OCI-LY7 (cell line): ENCODE data around the gene DTNB. TPM values are rescaled to one million over a fixed set of nuclear protein-coding genes. Genes with fewer than 3 reads are reported as not detected.

Source experiments
- BruUV-seq: library from RNA; stranded (reverse); fragments of 400-500 nt; replicated peaks from 2 replicates; lab custom pipeline; 2021; lab: Mats Ljungman, UMichigan
- CTCF ChIA-PET: fragments of 300-600 bp; sonication (Branson Sonifier 250); formaldehyde crosslinking; loops from one replicate; lab custom pipeline; 2022; ENCODE audit warnings: antibody characterized with exemption; ENCODE audit not compliant: unreplicated experiment; lab: Charles Lee
- POLR2A ChIA-PET: fragments of 300-600 bp; sonication (Branson Sonifier 250); formaldehyde crosslinking; loops from one replicate; lab custom pipeline; 2022; ENCODE audit warnings: antibody characterized with exemption; lab: Charles Lee
- DNase-seq: peaks from one replicate; pipeline ENCODE4 v3.0.0-alpha.2; 2015; ENCODE audit warnings: low spot score
- H2AFZ ChIP-seq: fragments of 200-600 bp; sonication (generic), shearing (Covaris generic); 2 replicates; pipeline ENCODE4 v1.6.1; 2014; ENCODE audit warnings: mild to moderate bottlenecking, antibody characterized with exemption, low read length, moderate library complexity
- H3K27ac ChIP-seq: fragments of 200-600 bp; sonication (generic); 2 replicates; pipeline ENCODE4 v1.5.1; 2014; ENCODE audit warnings: mixed run types, low read depth, mild to moderate bottlenecking, moderate library complexity, low read length, inconsistent platforms; ENCODE audit not compliant: poor library complexity, severe bottlenecking
- H3K36me3 ChIP-seq: fragments of 200-600 bp; sonication (generic); 2 replicates; pipeline ENCODE4 v1.6.1; 2014; ENCODE audit warnings: mild to moderate bottlenecking, antibody characterized with exemption, low read length, moderate library complexity, mixed read lengths; ENCODE audit not compliant: insufficient read depth
- H3K4me1 ChIP-seq: fragments of 200-600 bp; sonication (generic); 2 replicates; pipeline ENCODE4 v1.5.1; 2014; ENCODE audit warnings: mild to moderate bottlenecking, low read length; ENCODE audit not compliant: insufficient read depth, poor library complexity, severe bottlenecking
- H3K4me2 ChIP-seq: fragments of 200-600 bp; sonication (generic); 2 replicates; pipeline ENCODE4 v1.6.1; 2014; ENCODE audit warnings: mild to moderate bottlenecking, low read length
- H3K4me3 ChIP-seq: fragments of 200-600 bp; sonication (generic); 2 replicates; pipeline ENCODE4 v1.5.1; 2014; ENCODE audit warnings: mild to moderate bottlenecking, low read depth, low read length; ENCODE audit not compliant: poor library complexity, severe bottlenecking
- H3K79me2 ChIP-seq: fragments of 200-600 bp; sonication (generic); 2 replicates; pipeline ENCODE4 v1.6.1; 2016; ENCODE audit warnings: low read depth, mild to moderate bottlenecking, low read length, moderate library complexity, mixed read lengths; ENCODE audit not compliant: insufficient read depth
- H3K9me2 ChIP-seq: fragments of 200-600 bp; sonication (generic); 2 replicates; pipeline ENCODE4 v1.6.1; 2016; ENCODE audit warnings: mild to moderate bottlenecking, low read length, mixed read lengths; ENCODE audit not compliant: insufficient read depth
- H3K9me3 ChIP-seq: fragments of 200-600 bp; sonication (generic); 2 replicates; pipeline ENCODE4 v1.6.1; 2014; ENCODE audit warnings: mild to moderate bottlenecking, mixed run types, low read length, mixed read lengths
- H4K20me1 ChIP-seq: fragments of 200-600 bp; sonication (generic); 2 replicates; pipeline ENCODE4 v1.6.1; 2014; ENCODE audit warnings: mild to moderate bottlenecking, antibody characterized with exemption, low read length, moderate library complexity, mixed read lengths; ENCODE audit not compliant: insufficient read depth
- CTCF ChIP-seq: fragments of 200-600 bp; sonication (generic); conservative IDR thresholded peaks from 2 replicates; pipeline ENCODE4 v1.5.1; 2014; ENCODE audit warnings: mild to moderate bottlenecking, antibody characterized with exemption, low read length, moderate library complexity, mixed read lengths
- EZH2phosphoT487 ChIP-seq: fragments of 200-600 bp; sonication (generic); IDR thresholded peaks from 2 replicates; pipeline ENCODE4 v1.6.1; 2018; ENCODE audit warnings: low read depth, borderline replicate concordance, mild to moderate bottlenecking, mixed run types, antibody characterized with exemption, low read length, moderate library complexity, mixed read lengths
- intact Hi-C: fragments of 100-400 bp; cut with micrococcal nuclease; formaldehyde crosslinking; loops from one replicate; pipeline ENCODE4 v1.10.0; 2022; ENCODE audit not compliant: unreplicated experiment
- total RNA-seq, 2 experiments: library from RNA; depleted of rRNA in 1 of 2; stranded (reverse); fragments of >200 nt in 1 of 2; shearing (Covaris generic) in 1 of 2; gene quantifications; 2 replicates each; pipeline ENCODE4 v1.2.3, GENCODE V29; 2014 to 2022

Gene DTNB
- total RNA-seq, 2 experiments from 2014 or later: 16.1 to 28.3 TPM

GRCh38 chr2:25523060-25523459, 150.3 kb downstream of the DTNB start:
- Histone ChIP-seq H3K4me2 (no peak overlapping the region), H2AFZ (no peak overlapping the region; the same call in 1 of the 2 replicates), H3K36me3 (no peaks in the 10 kb centered on the region), H3K9me2 (no peaks in the 10 kb centered on the region), H3K4me1 (peaks cover 26% of the 10 kb centered on the region), H3K4me3 (no peak overlapping the region), H3K79me2 (no peaks in the 10 kb centered on the region), H4K20me1 (no peaks in the 10 kb centered on the region), H3K27ac (no peak overlapping the region), H3K9me3 (no peaks in the 10 kb centered on the region)
- CTCF ChIA-PET: interaction anchor here (1.2 kb wide), 1 partner anchor 44 kb away, joined by 3 read pairs; no protein-coding TSS in a partner anchor
- no TSS peak for BruUV-seq
- no peak for DNase-seq
- POLR2A ChIA-PET: interaction anchor here (0.7 kb wide), 1 partner anchor 9 kb away, joined by 5 read pairs; no protein-coding TSS in a partner anchor
- intact Hi-C loops: loop anchor here (2.0 to 5.0 kb wide), 2 partner anchors 41 to 118 kb away; no protein-coding TSS in a partner anchor
- TF ChIP-seq EZH2phosphoT487 (no peak), CTCF (no peak)

- DNase-seq: peak; percentile 89
- Histone ChIP-seq H3K36me3 (no peaks in the 10 kb centered on the region), H2AFZ (peak overlapping the region; percentile 83; the same call in 1 of the 2 replicates), H3K4me2 (peak overlapping the region; percentile 64), H3K9me2 (no peaks in the 10 kb centered on the region), H3K4me1 (peaks cover 38% of the 10 kb centered on the region), H3K27ac (peak overlapping the region; percentile 56), H3K9me3 (no peaks in the 10 kb centered on the region; the same call in 1 of the 2 replicates), H3K79me2 (no peaks in the 10 kb centered on the region), H3K4me3 (peak overlapping the region; percentile 42), H4K20me1 (no peaks in the 10 kb centered on the region)
- intact Hi-C loops: loop anchor here (1.0 to 5.0 kb wide), 8 partner anchors 40 to 213 kb away; no protein-coding TSS in a partner anchor
- POLR2A ChIA-PET: interaction anchor here (0.6 to 1.2 kb wide), 3 partner anchors 20 to 160 kb away, joined by 3 to 4 read pairs (median 3); no protein-coding TSS in a partner anchor
- no TSS peak for BruUV-seq
- CTCF ChIA-PET: interaction anchor here (1.2 kb wide), 1 partner anchor 45 kb away, joined by 3 read pairs; no protein-coding TSS in a partner anchor
- TF ChIP-seq CTCF (peak; percentile 99), EZH2phosphoT487 (no peak)
Measured at GRCh38 chr2:25521665-25522387, 151.6 kb downstream of the DTNB start.
